Spleen (tissue), 11 donors: ENCODE results near the gene GPRIN1. TPM values are rescaled to one million over a fixed set of nuclear protein-coding genes. Genes with fewer than 3 reads are reported as not detected.
A peak's percentile ranks its signal among the peaks of the same experiment; 100 is the strongest.

Experiments
- DNase-seq: peaks from one replicate; pipeline ENCODE4 v3.0.0-alpha.2; 2020
- H3K27ac ChIP-seq, 8 donors: fragments of 200-600 bp; sonication (generic) in 7 of 8; 1 replicate in 4 of 8; 2 replicates in 4 of 8; pipeline versions ENCODE4 v1.5.0 to v1.8.0; 2016 to 2021; ENCODE audit warnings: inconsistent platforms in 4 of 8, mild to moderate bottlenecking in 4 of 8, moderate library complexity in 1 of 8
- H3K27me3 ChIP-seq, 7 donors: fragments of 200-600 bp; sonication (generic) in 6 of 7; replicated peaks in 1 of 7; 1 replicate in 4 of 7; 2 replicates in 3 of 7; pipeline versions ENCODE4 v1.5.0 to v1.8.0; 2016 to 2021; ENCODE audit warnings: inconsistent platforms in 3 of 7, mild to moderate bottlenecking in 1 of 7
- H3K36me3 ChIP-seq, 6 donors: fragments of 200-600 bp; sonication (generic) in 5 of 6; 1 replicate in 4 of 6; 2 replicates in 2 of 6; pipeline versions ENCODE4 v1.5.0 to v1.8.0; 2016 to 2021; ENCODE audit warnings: inconsistent platforms in 2 of 6
- H3K4me1 ChIP-seq, 6 donors: fragments of 200-600 bp; sonication (generic) in 5 of 6; 1 replicate in 3 of 6; 2 replicates in 3 of 6; pipeline versions ENCODE4 v1.5.0 to v1.8.0; 2016 to 2021; ENCODE audit warnings: inconsistent platforms in 3 of 6
- H3K4me3 ChIP-seq, 8 donors: fragments of 200-600 bp; sonication (generic) in 7 of 8; 1 replicate in 4 of 8; 2 replicates in 4 of 8; pipeline versions ENCODE4 v1.5.0 to v1.8.0; 2016 to 2021; ENCODE audit warnings: inconsistent platforms in 4 of 8, mild to moderate bottlenecking in 4 of 8, moderate library complexity in 2 of 8
- H3K9me3 ChIP-seq, 8 donors: fragments of 200-600 bp; sonication (generic) in 7 of 8; 1 replicate in 4 of 8; 2 replicates in 4 of 8; pipeline versions ENCODE4 v1.5.0 to v1.8.0; 2016 to 2021; ENCODE audit warnings: inconsistent platforms in 4 of 8
- CTCF ChIP-seq, 11 experiments: fragments of 200-600 bp in 7 of 11; fragments of 450-650 bp in 4 of 11; sonication (generic) in 4 of 11; IDR thresholded peaks in 8 of 11; conservative IDR thresholded peaks in 3 of 11; 1 replicate in 7 of 11; 2 replicates in 4 of 11; pipeline versions ENCODE4 v1.4.0 to v1.8.0; 2016 to 2021; ENCODE audit warnings: antibody characterized with exemption in 11 of 11, inconsistent platforms in 4 of 11, mild to moderate bottlenecking in 1 of 11
- POLR2A ChIP-seq, 3 donors: fragments of 450-650 bp; IDR thresholded peaks; one replicate each; pipeline ENCODE4 v1.5.1; 2017; ENCODE audit warnings: antibody characterized with exemption in 3 of 3, mild to moderate bottlenecking in 1 of 3
- POLR2AphosphoS5 ChIP-seq, 3 donors: sonication (generic); formaldehyde crosslinking; IDR thresholded peaks; one replicate each; pipeline ENCODE4 v1.5.1; 2017; ENCODE audit warnings: antibody characterized with exemption in 3 of 3
- WGBS, 5 donors: extraction: QIAGEN DNeasy Blood & Tissue Kit in 3 of 5; methylation state at CpG; one replicate each; pipeline versions ENCODE4 v1.1.5 to v1.1.7; 2013 to 2018; 5-methylcytosine and 5-hydroxymethylcytosine counted together
- intact Hi-C: fragments of 100-400 bp; cut with DNase I; formaldehyde crosslinking; loops from one replicate; pipeline ENCODE4 v1.15.0; 2023; ENCODE audit warnings: low total_unique reads
- microRNA-seq, 3 donors: library from miRNA; unstranded; fragments of <30 nt; microRNA quantifications; one replicate each; pipeline versions ENCODE4 to v1.1.0, GENCODE V29; 2019 to 2020
- polyA plus RNA-seq, 3 donors: library from polyadenylated mRNA; stranded (reverse); fragments of 200-250 nt; gene quantifications; one replicate each; pipeline ENCODE4 v1.2.1, GENCODE V29; 2013
- small RNA-seq, 4 donors: library from RNA; depleted of rRNA; stranded (forward); fragments of <200 nt; gene quantifications; one replicate each; pipeline ENCODE3, GENCODE V24; 2016
- total RNA-seq, 7 donors: library from RNA; depleted of rRNA in 3 of 7; stranded (reverse); fragments of >200 nt in 3 of 7; fragmentation: NEBNext Ultra II Directional in 4 of 7; extraction: Animal tissue kit (Norgen Biotek cat#: 25700) in 4 of 7; gene quantifications; one replicate each; pipeline versions ENCODE4 v1.1.0 to v1.2.1, GENCODE V29; 2016 to 2021
- donor health status: healthy with polysubstance abuse.
- donor health status: DM: no; HTN: no; CAD: no; lungs with moderate emphysema.
- donor health status: DM: no; HTN: no; CAD: no.
- donor health status: Bipolar disorder and iron deficiency.
- donor health status: healthy.
- donor health status: DM: no; HTN: no; CAD: no.
- donor health status: DM: yes; HTN: yes; CAD: no.

Gene GPRIN1
- total and polyA plus RNA-seq, 10 donors = 0.13 to 1.3 (median 0.76) TPM

- no peak for TF ChIP-seq POLR2AphosphoS5 (IDR thresholded peaks at IDR 0.05)
- TF ChIP-seq POLR2A (IDR thresholded peaks at IDR 0.05) = no peak
- no peak for TF ChIP-seq CTCF (IDR thresholded peaks at IDR 0.05 in 8 of 11, conservative IDR thresholded peaks at IDR 0.05 in 3 of 11)
- Histone ChIP-seq H3K27ac (peak overlapping the region in 2 of 8 donors; percentile 24 to 75), H3K36me3 (no peaks in the 10 kb centered on the region), H3K9me3 (no peaks in the 10 kb centered on the region), H3K4me3 (peak overlapping the region in 1 of 8 donors; percentile 47), H3K4me1 (peaks cover 0 to 75% (median 16%) of the 10 kb centered on the region in 6 donors), H3K27me3 (peaks cover 0 to 30% (median 0%) of the 10 kb centered on the region in 7 donors)
- peak; percentile 77 for DNase-seq
- intact Hi-C loops = no loop called here
- 57 to 90% (median 86%) methylated on average over 1 to 7 of the region's 7 CpGs for WGBS, 5 donors
These were observed 60.1 kb downstream of the GPRIN1 start for GRCh38 chr5:176549871-176550270.

GRCh38 chr5:176548967-176549444 is 61.0 kb downstream of the GPRIN1 start, which contains the start of gene CDHR2:
CDHR2 (plus strand) TSS chr5:176549342; CDS start chr5:176565353, 16,011 bp downstream.
- H3K9me3 ChIP-seq = no peaks in the 10 kb centered on the region
- H3K27ac ChIP-seq = peak within 1 kb of the TSS in 5 of 8 donors; percentile 18 to 75 (median 58)
- no peaks in the 10 kb centered on the region for H3K36me3 ChIP-seq
- H3K4me1 ChIP-seq = peaks cover 3 to 75% (median 20%) of the 10 kb centered on the region in 6 donors
- peaks cover 0 to 29% (median 0%) of the 10 kb centered on the region in 7 donors for H3K27me3 ChIP-seq
- TF ChIP-seq CTCF (IDR thresholded peaks at IDR 0.05 in 8 of 11, conservative IDR thresholded peaks at IDR 0.05 in 3 of 11) (no peak), POLR2A (IDR thresholded peaks at IDR 0.05) (no peak), POLR2AphosphoS5 (IDR thresholded peaks at IDR 0.05) (no peak)
- WGBS, 5 donors = 79 to 87% (median 81%) methylated on average over 12 to 18 of the region's 18 CpGs
- intact Hi-C loops = no loop called here
- H3K4me3 ChIP-seq = peak within 1 kb of the TSS in 1 of 8 donors; percentile 47
- DNase-seq = no peak

- WGBS, 5 donors = 68 to 85% (median 77%) methylated on average over 8 of the region's 8 CpGs
- DNase-seq = no peak
- TF ChIP-seq POLR2AphosphoS5 (IDR thresholded peaks at IDR 0.05) (peak in 1 of 3 donors; percentile 52), CTCF (IDR thresholded peaks at IDR 0.05 in 8 of 11, conservative IDR thresholded peaks at IDR 0.05 in 3 of 11) (no peak)
- no peaks in the 10 kb centered on the region for H3K9me3 ChIP-seq
- peaks cover 0 to 17% (median 0%) of the 10 kb centered on the region in 7 donors for H3K27me3 ChIP-seq
- no peaks in the 10 kb centered on the region for H3K36me3 ChIP-seq
- H3K4me1 ChIP-seq = peaks cover 5 to 79% (median 24%) of the 10 kb centered on the region in 6 donors
- intact Hi-C loops = no loop called here
- peak overlapping the region in 5 of 8 donors; percentile 18 to 75 (median 58) for H3K27ac ChIP-seq
- H3K4me3 ChIP-seq = no peak overlapping the region
These were observed 62.2 kb downstream of the GPRIN1 start for GRCh38 chr5:176547802-176548201.

Small RNA genes within 50 kb of the gene (microRNA-seq; reads per million reads assigned to microRNA genes)
- gene MIR4281 = 0 reads per million in 3 donors

Small RNA genes within 50 kb of the gene (small RNA-seq; reads per million reads assigned to genes)
- gene MIR4281 (0 reads per million in 4 donors), gene RF00019 (0 reads per million in 4 donors), gene RN7SL684P (0 reads per million in 4 donors)

Other genes with a start within 250 kb of the GPRIN1 start
- gene KIAA1191, start 248.4 kb downstream of the GPRIN1 start, total RNA-seq = 10 to 100 TPM; 60.2 to 99.0 (median 75.1) TPM
- 10 to 100 TPM; 24.4 to 34.4 (median 26.3) TPM for gene KIAA1191, start 248.4 kb downstream of the GPRIN1 start, polyA plus RNA-seq
- 10 to 100 TPM in 3 of 7 donors, 1 to 10 TPM in 4; 4.7 to 17.8 (median 9.0) TPM for gene ARL10, start 244.7 kb downstream of the GPRIN1 start, total RNA-seq
- 1 to 10 TPM; 1.6 to 4.0 (median 2.6) TPM for gene ARL10, start 244.7 kb downstream of the GPRIN1 start, polyA plus RNA-seq
- gene NOP16, start 221.6 kb downstream of the GPRIN1 start, total RNA-seq = 10 to 100 TPM in 5 of 7 donors, 1 to 10 TPM in 2; 5.9 to 23.3 (median 12.4) TPM
- gene NOP16, start 221.6 kb downstream of the GPRIN1 start, polyA plus RNA-seq = 10 to 100 TPM; 37.4 to 47.1 (median 41.5) TPM
- 100 to 1,000 TPM in 4 of 7 donors, 10 to 100 TPM in 3; 89.3 to 191 (median 102) TPM for gene HIGD2A, start 221.4 kb downstream of the GPRIN1 start, total RNA-seq
- 100 to 1,000 TPM; 196 to 276 (median 220) TPM for gene HIGD2A, start 221.4 kb downstream of the GPRIN1 start, polyA plus RNA-seq
- gene CLTB, start 193.6 kb downstream of the GPRIN1 start, total RNA-seq = 10 to 100 TPM; 51.9 to 70.2 (median 62.9) TPM
- 10 to 100 TPM; 64.1 to 98.4 (median 69.2) TPM for gene CLTB, start 193.6 kb downstream of the GPRIN1 start, polyA plus RNA-seq
- 10 to 100 TPM; 28.6 to 41.3 (median 34.0) TPM for gene FAF2, start 161.8 kb downstream of the GPRIN1 start, total RNA-seq
- gene FAF2, start 161.8 kb downstream of the GPRIN1 start, polyA plus RNA-seq = 1 to 10 TPM; 7.6 to 9.4 (median 9.1) TPM
- gene RNF44, start 72.8 kb downstream of the GPRIN1 start, total RNA-seq = 100 to 1,000 TPM in 6 of 7 donors, 10 to 100 TPM in 1; 75.1 to 143 (median 121) TPM
- 10 to 100 TPM; 28.0 to 82.1 (median 44.4) TPM for gene RNF44, start 72.8 kb downstream of the GPRIN1 start, polyA plus RNA-seq
- gene CDHR2, start 60.8 kb downstream of the GPRIN1 start, total RNA-seq = 1 to 10 TPM in 1 of 7 donors, under 1 TPM in 4, not detected in 2; 0.17 to 1.4 (median 0.54) TPM
- under 1 TPM; 0.02 to 0.26 (median 0.10) TPM for gene CDHR2, start 60.8 kb downstream of the GPRIN1 start, polyA plus RNA-seq
- not detected for gene SNCB, start 20.4 kb upstream of the GPRIN1 start, total RNA-seq
- under 1 TPM; 0.19 to 0.41 (median 0.33) TPM for gene SNCB, start 20.4 kb upstream of the GPRIN1 start, polyA plus RNA-seq
- not detected for gene EIF4E1B, start 20.5 kb upstream of the GPRIN1 start, total RNA-seq
- not detected for gene EIF4E1B, start 20.5 kb upstream of the GPRIN1 start, polyA plus RNA-seq
- gene TSPAN17, start 37.3 kb upstream of the GPRIN1 start, total RNA-seq = 10 to 100 TPM; 18.4 to 36.4 (median 24.1) TPM
- 10 to 100 TPM; 15.3 to 33.3 (median 22.6) TPM for gene TSPAN17, start 37.3 kb upstream of the GPRIN1 start, polyA plus RNA-seq
- gene UNC5A, start 200.4 kb upstream of the GPRIN1 start, total RNA-seq = not detected
- under 1 TPM in 2 of 3 donors, not detected in 1; 0.03 to 0.06 TPM for gene UNC5A, start 200.4 kb upstream of the GPRIN1 start, polyA plus RNA-seq